NCI-H69 (cell line): ENCODE data around the gene WDR41.
A peak's percentile ranks its signal among the peaks of the same experiment; 100 is the strongest.

Experiments used
- DNase-seq: peaks from one replicate; lab custom pipeline; 2025; lab: John Stamatoyannopoulos, UW

Gene WDR41

DNA sequence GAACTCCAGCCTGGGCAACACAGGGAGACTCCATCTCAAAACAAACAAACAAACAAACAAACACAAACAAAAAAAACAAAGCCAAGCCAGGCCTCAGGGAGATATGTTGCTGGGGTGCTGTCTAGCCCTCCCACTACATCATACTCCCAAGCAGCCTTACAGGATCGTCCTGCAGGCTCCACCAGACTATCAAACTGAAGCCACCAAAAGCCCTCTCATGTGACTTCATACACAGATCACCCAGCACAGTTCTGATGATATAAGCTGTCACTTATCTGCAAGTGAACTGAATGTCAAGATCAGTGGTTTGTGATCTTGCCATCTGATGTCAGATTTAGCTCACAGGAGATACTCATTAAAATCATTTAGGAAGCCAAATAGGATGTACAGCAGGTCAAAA is 43.3 kb downstream of the WDR41 start:
- DNase-seq: no peak

DNA sequence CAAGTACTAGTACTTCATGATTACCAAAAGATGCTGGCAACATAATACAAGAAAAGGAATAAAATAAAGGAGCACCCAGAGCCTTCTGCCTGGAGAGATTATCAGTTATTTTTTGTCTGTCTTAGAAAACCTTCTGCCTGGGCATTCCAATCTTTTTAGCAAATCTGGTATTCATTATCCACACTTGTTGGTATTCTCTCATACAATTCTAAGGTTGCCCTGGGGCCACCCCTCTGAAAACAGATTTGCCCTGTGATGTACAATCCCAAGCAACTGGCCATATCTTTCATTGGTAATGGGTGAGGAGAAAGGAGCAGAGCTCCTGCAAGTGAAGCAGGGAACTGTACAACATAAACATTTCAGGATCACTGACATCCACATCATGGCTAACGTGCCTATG is 47.8 kb downstream of the WDR41 start:
- no peak for DNase-seq

DNA sequence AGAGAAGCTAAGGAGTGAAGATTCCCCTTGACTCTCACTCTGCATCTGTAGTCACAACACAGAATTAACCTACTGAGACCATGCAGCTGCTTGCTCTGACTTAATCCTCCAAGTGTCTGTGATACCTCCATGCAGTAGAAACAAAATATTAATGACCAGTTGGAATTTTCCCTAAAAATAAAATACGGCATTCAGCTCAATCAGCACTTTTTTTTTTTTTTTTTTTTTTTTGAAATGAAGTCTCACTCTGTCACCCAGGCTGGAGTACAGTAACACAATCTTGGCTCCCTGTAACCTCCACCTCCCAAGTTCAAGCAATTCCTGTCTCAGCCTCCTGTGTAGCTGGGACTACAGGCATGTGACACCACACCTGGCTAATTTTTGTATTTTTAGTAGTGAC is 48.4 kb downstream of the WDR41 start:
- no peak for DNase-seq

DNA sequence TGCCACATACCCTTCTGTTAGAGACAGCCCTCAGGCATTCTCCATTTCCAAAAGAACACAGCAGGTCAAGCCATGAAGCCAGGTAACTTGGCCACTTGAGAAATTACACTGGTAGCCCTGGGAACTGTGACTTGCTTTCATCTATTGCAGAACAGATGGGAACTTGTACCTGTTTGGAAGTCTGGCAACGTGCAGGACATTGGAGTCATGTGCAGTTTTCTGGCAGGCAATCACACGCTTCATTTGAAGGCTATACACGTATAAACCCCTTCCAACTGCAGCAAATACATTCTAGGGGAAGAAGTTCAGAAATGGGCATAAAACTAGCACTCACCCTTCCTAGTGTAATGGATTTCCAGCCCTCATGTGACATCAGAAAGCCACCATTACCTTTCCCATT is 54.0 kb downstream of the WDR41 start:
- DNase-seq: peak; percentile 82

DNA sequence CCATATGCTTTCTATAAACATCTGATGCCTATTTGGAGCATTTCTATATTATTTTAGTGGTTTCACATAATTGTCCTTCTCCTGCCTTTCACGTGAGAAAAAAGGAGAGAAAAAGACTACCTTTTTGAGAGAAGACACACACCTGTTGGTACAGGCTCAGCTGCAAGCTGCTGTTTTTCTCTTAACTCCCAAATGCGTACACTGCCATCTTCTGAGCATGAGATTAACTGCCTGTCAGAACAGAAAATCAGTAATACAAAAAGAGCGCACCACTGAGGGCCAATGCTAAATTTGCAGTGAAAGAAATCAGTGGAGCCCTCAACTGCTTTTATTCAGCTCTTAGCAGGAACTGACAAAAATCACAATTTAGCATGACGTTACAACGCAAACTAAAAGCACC is 54.9 kb downstream of the WDR41 start:
- peak; percentile 85 for DNase-seq

DNA sequence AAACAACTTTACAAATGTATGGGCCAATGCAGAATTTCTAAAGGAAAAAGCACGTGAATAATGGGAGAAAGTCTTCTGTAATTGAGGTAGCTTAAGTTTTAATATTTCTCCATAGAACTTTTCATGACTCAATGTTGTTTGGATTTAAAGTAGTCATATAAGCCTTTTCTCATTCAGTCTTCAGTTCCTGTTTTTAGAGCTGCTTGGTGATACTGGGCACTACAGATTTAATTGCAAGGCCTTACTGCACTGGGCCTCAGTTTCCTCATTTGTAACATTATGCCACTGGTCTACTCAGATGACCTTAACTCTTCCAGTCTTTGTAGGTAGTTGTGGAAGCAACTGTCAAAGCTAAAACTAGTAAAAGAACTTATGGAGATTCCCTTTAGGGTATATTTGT is 60.4 kb downstream of the WDR41 start:
- no peak for DNase-seq

DNA sequence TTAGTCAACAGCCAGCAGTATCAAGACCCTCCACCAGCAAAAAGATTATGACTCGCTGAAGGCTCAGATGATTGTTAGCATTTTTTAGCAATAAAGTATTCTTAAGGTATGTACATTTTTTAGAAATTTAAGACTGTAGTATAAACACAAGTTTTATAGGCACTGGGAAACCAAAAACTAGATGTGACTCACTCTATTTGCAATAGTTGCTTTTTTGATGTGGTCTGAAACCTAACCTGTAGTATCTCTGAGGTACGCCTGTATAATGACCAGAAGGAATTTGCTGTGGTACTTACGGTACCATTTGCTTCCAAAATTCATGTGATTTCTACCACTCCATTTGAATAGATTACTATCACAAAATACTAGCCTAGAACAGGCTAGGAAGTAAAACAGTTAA is 60.8 kb downstream of the WDR41 start:
- DNase-seq: no peak

DNA sequence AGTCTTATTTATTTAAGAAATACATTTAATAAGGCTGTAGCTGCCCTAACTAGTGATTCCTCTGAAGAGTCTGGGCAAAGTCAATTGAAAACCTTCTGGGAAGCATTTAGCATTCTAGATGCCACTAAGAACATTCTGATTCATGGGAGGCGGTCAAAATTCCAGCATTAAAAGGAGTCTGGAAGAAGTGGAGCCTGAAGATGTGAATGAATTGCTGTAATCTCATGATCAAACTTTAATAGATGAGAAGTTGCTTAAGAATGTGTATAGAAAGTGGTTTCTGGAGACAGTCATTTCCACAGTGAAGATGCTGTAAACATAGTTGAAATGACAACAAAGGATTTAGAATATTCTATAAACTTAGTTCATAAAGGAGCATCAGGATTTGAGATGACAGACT is 61.4 kb downstream of the WDR41 start:
- no peak for DNase-seq

DNA sequence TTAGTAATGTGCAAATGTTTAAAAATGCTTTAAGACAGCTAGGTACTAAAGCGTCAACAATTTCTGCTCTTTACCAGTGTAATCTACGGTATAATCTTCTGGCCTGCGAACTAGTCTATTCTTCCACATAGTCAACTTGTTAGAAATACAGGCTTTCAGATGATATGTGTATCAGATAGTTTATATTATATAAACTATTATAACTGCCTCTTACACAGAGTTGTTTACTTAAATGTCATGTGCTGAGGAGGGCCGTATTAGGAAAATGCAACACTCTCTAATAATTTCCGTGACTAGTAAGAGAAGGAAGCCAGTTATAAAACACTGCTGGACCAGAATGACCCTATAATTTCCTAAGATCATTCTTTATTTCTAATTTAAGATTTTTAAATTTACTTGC is 63.6 kb downstream of the WDR41 start:
- DNase-seq: no peak

DNA sequence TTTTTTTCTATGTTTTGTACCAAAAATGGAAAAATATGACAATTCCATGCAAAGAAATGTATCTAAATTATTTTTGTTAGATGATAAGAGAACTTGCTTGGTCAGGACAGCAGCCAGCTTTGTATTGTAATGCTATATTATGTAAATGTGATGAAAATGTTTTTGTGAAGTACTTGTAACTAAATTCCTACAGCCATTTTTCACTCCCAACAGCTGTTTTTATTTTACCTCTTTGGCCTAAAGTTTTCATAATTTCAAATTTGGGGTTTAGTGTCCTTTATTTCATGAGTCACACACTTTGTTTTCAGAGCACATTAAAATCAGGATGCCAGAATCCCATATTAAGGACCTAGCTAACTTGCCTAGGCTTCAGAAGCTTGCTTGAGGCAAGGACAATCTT is 64.1 kb downstream of the WDR41 start:
- DNase-seq: no peak

DNA sequence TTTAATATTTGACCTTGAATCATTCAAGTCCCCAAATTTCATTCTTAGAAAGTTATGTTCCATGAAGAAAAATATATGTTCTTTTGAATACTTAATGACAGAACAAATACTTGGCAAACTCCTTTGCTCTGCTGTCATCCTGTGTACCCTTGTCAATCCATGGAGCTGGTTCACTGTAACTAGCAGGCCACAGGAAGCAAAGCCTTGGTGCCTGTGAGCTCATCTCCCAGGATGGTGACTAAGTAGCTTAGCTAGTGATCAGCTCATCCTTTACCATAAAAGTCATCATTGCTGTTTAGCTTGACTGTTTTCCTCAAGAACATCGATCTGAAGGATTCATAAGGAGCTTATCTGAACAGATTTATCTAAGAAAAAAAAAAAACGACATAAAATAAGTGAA is 65.4 kb downstream of the WDR41 start:
- DNase-seq: peak; percentile 46

DNA sequence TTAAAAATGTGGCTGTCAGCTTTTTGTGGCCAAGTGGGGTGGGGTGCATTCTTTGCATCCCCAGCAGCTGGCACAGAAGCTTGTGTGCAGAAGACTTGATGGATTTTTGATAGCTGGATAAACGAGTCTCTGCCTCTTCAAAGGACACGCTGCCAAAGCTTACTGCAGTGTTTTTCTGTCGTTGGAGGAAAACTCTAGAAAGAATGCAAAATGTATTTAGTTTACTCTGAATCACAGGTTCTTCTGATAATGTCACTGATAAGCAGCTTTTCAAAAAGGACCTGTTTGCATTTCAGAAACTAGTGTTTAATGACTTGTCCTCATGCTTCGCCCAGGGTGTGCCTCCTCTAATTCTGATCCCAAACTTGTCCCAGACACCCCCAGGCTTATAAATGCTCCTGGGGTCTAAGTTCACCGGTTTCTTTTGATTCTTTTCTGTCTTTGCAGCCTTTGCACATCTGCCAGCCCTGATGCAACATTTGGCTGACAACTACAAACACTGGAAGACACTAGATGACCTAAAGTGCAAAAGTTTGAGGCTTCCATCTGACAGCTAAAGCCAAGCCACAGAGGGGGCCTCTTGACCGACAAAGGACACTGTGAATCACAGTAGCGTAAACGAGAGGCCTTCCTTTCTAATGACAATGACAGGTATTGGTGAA is 66.0 kb downstream of the WDR41 start:
- no peak for DNase-seq

DNA sequence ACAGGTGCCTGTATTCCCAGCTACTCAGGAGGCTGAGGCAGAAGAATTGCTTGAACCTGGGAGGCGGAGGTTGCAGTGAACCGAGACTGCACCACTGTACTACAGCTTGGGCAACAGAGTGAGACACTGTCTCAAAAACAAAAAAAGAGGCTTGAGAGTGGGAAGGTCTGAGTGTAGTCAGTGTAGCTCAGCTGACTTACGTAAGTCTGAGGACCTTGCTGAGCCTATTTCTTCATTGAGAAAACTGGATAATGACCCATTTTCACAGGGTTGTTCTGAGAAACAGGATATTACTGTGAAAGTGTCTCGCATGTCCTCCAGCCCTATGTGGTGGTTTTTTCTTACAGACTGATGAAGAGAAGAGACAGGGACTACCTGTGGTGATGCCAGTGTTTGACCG is 66.7 kb downstream of the WDR41 start:
- DNase-seq: no peak

DNA sequence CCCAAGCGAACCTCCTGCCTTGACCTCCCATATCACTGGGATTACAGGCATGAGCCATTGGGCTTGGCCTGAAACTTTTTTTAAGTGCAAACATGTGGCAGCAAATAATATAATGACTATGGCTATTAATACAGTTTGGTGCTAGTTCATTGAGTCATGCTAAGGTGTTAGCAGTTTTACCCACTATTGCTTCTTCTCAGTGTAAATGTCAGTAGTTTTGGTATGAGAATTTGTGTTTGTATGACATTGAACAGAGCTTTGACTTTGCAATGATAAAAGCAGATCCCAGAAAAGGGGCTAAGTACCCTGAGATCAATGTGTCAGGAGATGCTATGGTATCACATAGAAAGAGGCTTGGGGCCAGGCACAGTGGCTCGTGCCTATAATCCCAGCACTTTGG is 67.2 kb downstream of the WDR41 start:
- DNase-seq: no peak

DNA sequence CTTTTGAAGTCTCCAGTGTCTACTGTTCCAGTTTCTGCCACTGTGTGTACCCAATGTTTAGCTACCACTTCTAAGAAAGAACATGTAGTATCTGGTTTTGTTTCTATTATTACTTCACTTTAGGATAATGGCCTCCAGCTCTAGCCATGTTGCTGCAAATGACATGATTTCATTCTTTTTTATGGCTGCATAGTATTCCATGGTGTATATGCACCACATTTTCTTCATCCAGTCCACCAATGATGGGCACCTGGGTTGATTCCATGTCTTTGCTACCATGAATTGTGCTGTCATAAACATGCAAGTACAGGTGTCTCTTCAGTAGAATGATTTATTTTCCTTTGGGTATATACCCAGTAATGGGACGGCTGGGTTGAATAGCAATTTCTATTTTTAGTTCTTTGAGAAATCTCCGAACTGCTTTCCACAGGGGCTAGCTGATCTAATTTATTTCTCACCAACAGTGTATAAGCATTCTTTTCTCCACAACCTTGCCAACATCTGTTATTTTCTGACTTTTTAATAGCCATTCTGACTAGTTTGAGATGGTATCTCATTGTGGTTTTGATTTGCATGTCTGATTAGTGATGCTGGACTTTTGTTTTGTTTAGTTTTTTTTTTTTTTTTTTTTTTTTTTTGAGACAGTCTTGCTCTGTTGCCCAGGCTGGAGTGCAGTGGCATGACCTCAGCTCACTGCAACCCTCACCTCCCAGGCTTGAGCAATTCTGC is 68.9 kb downstream of the WDR41 start:
- DNase-seq: no peak

DNA sequence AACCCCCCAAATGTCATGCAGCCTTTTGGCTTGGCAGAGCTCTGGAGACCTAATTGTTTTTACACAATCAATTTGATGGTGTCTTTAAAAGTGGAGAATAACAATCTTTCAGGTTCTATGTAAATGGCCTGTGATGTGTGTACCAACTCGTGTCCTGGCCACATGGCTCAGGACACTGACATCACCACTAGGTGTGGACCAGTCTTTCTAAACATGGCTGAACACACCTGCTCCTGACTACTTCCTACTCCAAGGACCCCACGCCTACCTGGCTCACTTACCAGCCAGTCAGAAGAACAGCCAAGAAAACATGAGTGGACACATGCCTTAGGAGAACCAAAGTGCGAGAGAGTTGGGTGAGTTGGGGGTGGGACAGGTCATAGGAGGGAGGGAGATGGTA is 71.2 kb downstream of the WDR41 start:
- DNase-seq: peak; percentile 13

DNA sequence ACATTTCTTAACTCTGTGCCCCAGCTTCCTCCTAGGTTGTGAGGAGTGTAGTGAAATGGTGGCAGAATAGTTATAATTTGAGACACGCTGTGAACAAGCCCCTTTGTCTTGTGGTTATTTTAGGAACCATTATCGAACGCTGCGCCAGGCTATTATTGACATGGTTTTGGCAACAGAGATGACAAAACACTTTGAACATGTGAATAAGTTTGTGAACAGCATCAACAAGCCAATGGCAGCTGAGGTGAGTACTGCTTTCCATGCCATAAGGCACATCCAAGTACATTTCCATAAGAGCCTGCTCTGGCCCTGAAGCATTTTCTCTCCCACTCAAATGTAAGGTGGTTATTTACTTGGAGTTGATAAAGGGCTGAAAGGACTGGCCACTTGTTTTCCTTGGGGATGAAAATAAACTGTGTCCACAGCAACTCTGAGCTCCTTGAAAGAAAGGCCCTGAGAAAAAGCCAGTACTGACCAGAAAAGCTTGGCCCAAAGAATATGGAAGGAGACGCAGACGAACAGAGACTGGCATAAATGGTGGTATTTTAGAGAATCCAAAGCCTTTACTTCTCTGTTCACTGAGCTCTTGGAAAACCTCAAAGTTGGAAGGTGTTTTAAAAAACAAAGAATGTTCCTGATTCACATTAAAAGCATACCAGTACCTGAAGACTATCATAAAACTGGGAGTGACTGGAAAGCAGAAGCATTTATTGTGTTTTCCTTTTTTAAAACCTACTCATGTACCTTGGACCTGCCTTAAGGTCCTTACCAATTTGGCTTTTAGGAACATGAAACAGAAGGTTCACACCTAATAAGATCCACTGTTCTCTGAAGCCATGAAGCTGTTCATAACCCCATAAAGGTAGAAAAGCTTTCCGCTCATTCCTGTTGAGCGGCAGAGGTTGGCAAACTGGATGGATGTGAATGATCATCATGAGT is 72.2 kb downstream of the WDR41 start:
- DNase-seq: no peak

DNA sequence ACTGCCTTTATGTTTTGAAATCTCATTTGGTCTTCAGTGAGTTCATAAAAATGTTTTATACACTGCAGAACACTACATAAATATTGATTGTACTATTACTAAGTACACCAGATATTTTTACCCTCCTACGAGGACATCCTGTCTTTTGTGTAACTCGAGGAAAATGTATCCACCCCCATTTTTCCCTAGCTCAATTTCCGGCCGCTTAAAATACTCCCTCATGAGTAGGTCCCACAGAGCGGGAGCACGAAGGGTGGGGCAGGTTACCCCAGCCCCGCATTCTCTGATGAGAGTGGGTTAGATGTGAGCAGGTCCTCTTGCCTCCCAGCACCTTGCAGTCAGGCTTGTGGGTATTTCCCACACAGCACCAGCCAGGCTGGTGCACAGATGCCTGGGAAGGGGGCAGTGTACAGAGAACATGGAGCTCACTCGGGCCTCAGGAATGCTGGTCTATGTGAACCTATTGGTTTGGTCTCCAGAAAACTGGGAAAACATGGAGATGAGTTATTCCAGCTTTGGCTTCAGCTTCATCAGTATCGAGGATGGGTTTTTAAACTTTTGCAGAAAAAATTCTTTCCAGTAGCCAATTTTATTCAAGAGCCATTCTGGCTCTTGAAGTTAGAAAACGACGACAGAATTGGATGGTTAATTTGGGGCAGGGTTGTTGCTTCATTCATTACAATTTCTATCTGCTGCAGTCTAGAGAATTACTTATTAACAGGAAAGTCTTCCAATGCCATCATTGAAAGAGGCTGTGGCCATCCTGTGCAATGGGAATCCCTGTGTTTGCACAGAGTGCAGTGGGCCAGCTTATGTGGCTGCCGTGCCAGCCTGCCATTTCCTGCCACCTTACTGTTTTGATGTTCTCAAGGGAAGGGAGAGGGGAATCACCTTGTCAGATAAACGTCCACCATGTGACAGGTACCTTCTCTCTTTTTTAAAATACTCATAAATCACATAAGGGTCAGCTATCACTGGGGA is 73.2 kb downstream of the WDR41 start:
- DNase-seq: no peak

DNA sequence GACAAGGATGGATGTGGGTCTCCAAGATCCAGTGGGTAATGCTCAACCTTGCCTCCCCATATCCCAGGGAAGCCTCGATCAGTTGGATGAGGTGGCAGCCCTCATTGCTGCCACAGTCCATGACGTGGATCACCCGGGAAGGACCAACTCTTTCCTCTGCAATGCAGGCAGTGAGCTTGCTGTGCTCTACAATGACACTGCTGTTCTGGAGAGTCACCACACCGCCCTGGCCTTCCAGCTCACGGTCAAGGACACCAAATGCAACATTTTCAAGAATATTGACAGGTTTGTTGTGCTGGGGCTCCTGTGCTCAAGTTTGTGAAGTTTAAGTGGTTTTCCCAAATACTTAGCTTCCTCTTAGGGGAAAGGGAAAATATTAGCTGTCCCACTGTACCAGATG is 74.0 kb downstream of the WDR41 start:
- DNase-seq: no peak

DNA sequence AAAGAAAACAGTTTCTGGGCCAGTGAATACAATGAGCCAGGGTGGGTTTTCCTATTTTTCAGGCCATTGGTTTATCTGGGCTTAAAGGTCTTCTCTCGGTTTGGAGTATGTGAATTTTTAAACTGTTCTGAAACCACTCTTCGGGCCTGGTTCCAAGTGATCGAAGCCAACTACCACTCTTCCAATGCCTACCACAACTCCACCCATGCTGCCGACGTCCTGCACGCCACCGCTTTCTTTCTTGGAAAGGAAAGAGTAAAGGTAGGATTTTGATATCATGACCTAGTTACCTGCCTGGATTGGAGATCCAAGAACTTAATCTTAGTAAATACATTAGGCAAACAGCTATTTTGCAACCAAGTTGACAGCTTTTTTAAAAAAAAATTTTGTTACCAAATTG is 79.1 kb downstream of the WDR41 start:
- no peak for DNase-seq

DNA sequence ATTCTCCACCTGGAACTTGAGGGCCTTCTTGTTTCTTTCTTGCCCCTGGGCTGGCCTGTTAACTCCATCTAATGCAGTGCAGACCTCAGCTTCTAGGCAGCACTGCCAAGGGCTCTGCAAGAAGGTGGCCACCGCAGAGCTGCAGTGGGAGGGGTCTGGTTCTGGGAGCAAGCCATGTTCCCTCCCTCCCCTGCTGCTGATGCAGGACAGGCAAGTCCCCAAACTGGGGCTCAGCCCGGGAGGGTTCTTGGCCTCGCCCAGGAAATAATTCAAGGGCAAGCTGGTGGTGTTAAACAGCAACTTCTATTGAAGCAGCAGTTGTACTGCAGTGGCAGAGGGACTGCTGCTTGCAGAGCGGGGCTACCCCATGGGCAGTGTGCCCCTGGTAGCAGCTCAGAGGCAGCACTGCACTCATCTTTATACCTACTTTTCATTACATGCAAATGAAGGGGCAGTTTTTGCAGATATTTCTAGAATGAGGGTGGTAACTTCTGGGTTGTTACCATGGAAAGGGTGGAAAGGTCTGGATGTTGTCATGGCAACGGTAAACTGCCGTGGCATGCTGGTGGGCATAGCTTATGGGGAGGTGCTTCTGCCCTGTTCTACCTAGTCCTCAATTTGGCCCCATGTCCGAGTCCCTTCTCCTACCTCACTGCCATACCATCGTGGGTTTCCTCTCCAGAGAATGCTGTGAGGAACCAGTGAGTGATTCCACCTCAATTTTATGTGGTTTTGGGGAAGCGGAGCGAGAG is 82.1 kb downstream of the WDR41 start:
- no peak for DNase-seq
